KOPT-K1 (cell line): Measurements from ENCODE around the gene HCAR2.
"Not testable (repeated sequence)": the region's sequence is repeated elsewhere in the genome, so short reads cannot be mapped to it uniquely, and the experiment has no call there.

ENCODE experiments used
- H3K27ac ChIP-seq: fragments of 200-600 bp; sonication (generic); 2 replicates; pipeline ENCODE4 v1.5.1; 2016; ENCODE audit warnings: antibody characterized with exemption, mild to moderate bottlenecking, low read depth, low read length; ENCODE audit not compliant: poor library complexity, severe bottlenecking
- H3K36me3 ChIP-seq: fragments of 200-600 bp; sonication (generic); 2 replicates; pipeline ENCODE4 v1.5.1; 2017; ENCODE audit warnings: antibody characterized with exemption, mild to moderate bottlenecking, low read length, moderate library complexity; ENCODE audit not compliant: insufficient read depth
- H3K9me3 ChIP-seq: fragments of 200-600 bp; sonication (generic); 2 replicates; pipeline ENCODE4 v1.5.1; 2017; ENCODE audit warnings: antibody characterized with exemption, low read length, mild to moderate bottlenecking; ENCODE audit not compliant: insufficient read depth, poor library complexity, severe bottlenecking

Gene HCAR2

GRCh38 chr12:122702890-122703611 lies at the start of gene HCAR2:
Gene HCAR2, minus strand, starts transcription at chr12:122703357. Its CDS starts 74 bp downstream, at chr12:122703283.
- H3K36me3 ChIP-seq, H3K9me3 ChIP-seq, H3K27ac ChIP-seq: not testable (repeated sequence)

- Histone ChIP-seq H3K36me3 (peaks cover 41% of the 10 kb centered on the region), H3K9me3 (no peaks in the 10 kb centered on the region), H3K27ac (peak within 1 kb of the TSS; percentile 79)
These were observed 49.5 kb upstream of the HCAR2 start, which contains the start of gene DENR for GRCh38 chr12:122752464-122753318. Gene DENR, plus strand, starts transcription at chr12:122752824. Its CDS starts 878 bp downstream, at chr12:122753702.

GRCh38 chr12:122750781-122751515 lies 47.8 kb upstream of the HCAR2 start:
- H3K27ac ChIP-seq, H3K9me3 ChIP-seq: not testable (repeated sequence)
- peaks cover 23% of the 10 kb centered on the region for H3K36me3 ChIP-seq

GRCh38 chr12:122749569-122750332 lies 46.6 kb upstream of the HCAR2 start:
- Histone ChIP-seq H3K36me3 (peaks cover 11% of the 10 kb centered on the region), H3K27ac (no peak overlapping the region), H3K9me3 (no peaks in the 10 kb centered on the region)

GRCh38 chr12:122747224-122748135 lies 44.3 kb upstream of the HCAR2 start:
- Histone ChIP-seq H3K36me3 (no peaks in the 10 kb centered on the region), H3K27ac (no peak overlapping the region), H3K9me3 (no peaks in the 10 kb centered on the region)

GRCh38 chr12:122743895-122744525 lies 40.9 kb upstream of the HCAR2 start:
- Histone ChIP-seq H3K9me3 (no peaks in the 10 kb centered on the region), H3K36me3 (no peaks in the 10 kb centered on the region), H3K27ac (no peak overlapping the region)

- H3K27ac ChIP-seq: no peak overlapping the region
- H3K9me3 ChIP-seq: no peaks in the 10 kb centered on the region
- H3K36me3 ChIP-seq: no peaks in the 10 kb centered on the region
These were observed 37.2 kb upstream of the HCAR2 start for GRCh38 chr12:122740351-122740750.

- no peaks in the 10 kb centered on the region for H3K36me3 ChIP-seq
- no peaks in the 10 kb centered on the region for H3K9me3 ChIP-seq
- H3K27ac ChIP-seq: no peak overlapping the region
These were observed 35.4 kb upstream of the HCAR2 start for GRCh38 chr12:122738571-122738970.

GRCh38 chr12:122732611-122733010 lies 29.5 kb upstream of the HCAR2 start:
- H3K9me3 ChIP-seq: no peaks in the 10 kb centered on the region
- H3K27ac ChIP-seq: peak overlapping the region; percentile 61
- no peaks in the 10 kb centered on the region for H3K36me3 ChIP-seq

GRCh38 chr12:122732170-122732569 lies 29.0 kb upstream of the HCAR2 start:
- Histone ChIP-seq H3K36me3 (no peaks in the 10 kb centered on the region), H3K9me3 (no peaks in the 10 kb centered on the region), H3K27ac (peak overlapping the region; percentile 61)

- Histone ChIP-seq H3K9me3 (no peaks in the 10 kb centered on the region), H3K27ac (peak within 1 kb of the TSS; percentile 61), H3K36me3 (no peaks in the 10 kb centered on the region)
These were observed 27.3 kb upstream of the HCAR2 start, which contains the start of gene HCAR1 for GRCh38 chr12:122730215-122731014. Gene HCAR1, minus strand, starts transcription at chr12:122730844. Its CDS starts 505 bp downstream, at chr12:122730339.

- Histone ChIP-seq H3K27ac (peak overlapping the region; percentile 61), H3K36me3 (no peaks in the 10 kb centered on the region), H3K9me3 (no peaks in the 10 kb centered on the region)
These were observed 26.5 kb upstream of the HCAR2 start for GRCh38 chr12:122729583-122730214.
